HepG2 (cell line): Measurements from ENCODE around the gene BABAM1. TPM values are rescaled to one million over a fixed set of nuclear protein-coding genes. Genes with fewer than 3 reads are reported as not detected.

Source experiments
- ARID4A ChIP-seq: sonication (generic); formaldehyde crosslinking; IDR thresholded peaks from 2 replicates; pipeline ENCODE4 v1.5.0; 2020; ENCODE audit warnings: mild to moderate bottlenecking, missing genetic modification reagents, borderline replicate concordance
- ATF2 ChIP-seq: sonication (generic); formaldehyde crosslinking; IDR thresholded peaks from 2 replicates; pipeline ENCODE4 v1.4.0; 2020; ENCODE audit warnings: missing genetic modification reagents
- BRF2 ChIP-seq: sonication (generic); formaldehyde crosslinking; IDR thresholded peaks from 2 replicates; pipeline ENCODE4 v1.8.1; 2022; ENCODE audit warnings: mild to moderate bottlenecking, missing genetic modification reagents
- DMAP1 ChIP-seq: IDR thresholded peaks from 2 replicates; pipeline ENCODE4 v1.6.1; 2016
- ESRRA ChIP-seq: sonication (generic); formaldehyde crosslinking; IDR thresholded peaks from 2 replicates; pipeline ENCODE4 v1.5.1; 2020; ENCODE audit warnings: mild to moderate bottlenecking, low read depth, missing genetic modification reagents
- JARID2 ChIP-seq: sonication (generic); formaldehyde crosslinking; IDR thresholded peaks from 2 replicates; pipeline ENCODE4 v1.8.1; 2023; ENCODE audit warnings: missing genetic modification reagents, inconsistent platforms; ENCODE audit not compliant: insufficient replicate concordance
- MZF1 ChIP-seq: sonication (generic); formaldehyde crosslinking; IDR thresholded peaks from 2 replicates; pipeline ENCODE4 v1.8.1; 2023; ENCODE audit warnings: mild to moderate bottlenecking, missing genetic modification reagents, borderline replicate concordance
- PHF20 ChIP-seq: sonication (generic); formaldehyde crosslinking; IDR thresholded peaks from 2 replicates; pipeline ENCODE4 v1.5.0; 2020; ENCODE audit warnings: mild to moderate bottlenecking, missing genetic modification reagents
- POLR2AphosphoS2 ChIP-seq: IDR thresholded peaks from 2 replicates; pipeline ENCODE4 v1.6.1; 2011; ENCODE audit warnings: low read depth, low read length, improper control_type of control experiment
- RXRA ChIP-seq: sonication (generic); formaldehyde crosslinking; IDR thresholded peaks from 2 replicates; pipeline ENCODE4 v1.5.1; 2020; ENCODE audit warnings: missing genetic modification reagents
- SCMH1 ChIP-seq: sonication (generic); formaldehyde crosslinking; IDR thresholded peaks from 2 replicates; pipeline ENCODE4 v1.9.0; 2021; ENCODE audit warnings: missing genetic modification reagents, mild to moderate bottlenecking, borderline replicate concordance
- SMAD9 ChIP-seq: sonication (generic); formaldehyde crosslinking; IDR thresholded peaks from 2 replicates; pipeline ENCODE4 v1.5.1; 2020; ENCODE audit warnings: mild to moderate bottlenecking, missing genetic modification reagents
- ZFYVE20 ChIP-seq: sonication (generic); formaldehyde crosslinking; IDR thresholded peaks from 2 replicates; pipeline ENCODE4 v1.8.0; 2023; ENCODE audit warnings: low read depth, mild to moderate bottlenecking, moderate library complexity, missing genetic modification reagents, borderline replicate concordance
- ZNF121 ChIP-seq: sonication (generic); formaldehyde crosslinking; IDR thresholded peaks from 2 replicates; pipeline ENCODE4 v1.5.0; 2020; ENCODE audit warnings: mild to moderate bottlenecking, missing genetic modification reagents
- ZNF263 ChIP-seq: sonication (generic); formaldehyde crosslinking; IDR thresholded peaks from 2 replicates; pipeline ENCODE4 v1.4.0; 2020; ENCODE audit warnings: missing genetic modification reagents
- ZNF292 ChIP-seq: sonication (generic); formaldehyde crosslinking; IDR thresholded peaks from 2 replicates; pipeline ENCODE4 v1.8.1; 2022; ENCODE audit warnings: mild to moderate bottlenecking, low read depth, missing genetic modification reagents, borderline replicate concordance
- ZNF296 ChIP-seq: sonication (generic); formaldehyde crosslinking; conservative IDR thresholded peaks from 2 replicates; pipeline ENCODE4 v1.5.0; 2020; ENCODE audit warnings: mild to moderate bottlenecking, missing genetic modification reagents
- ZNF430 ChIP-seq: sonication (generic); formaldehyde crosslinking; IDR thresholded peaks from 2 replicates; pipeline ENCODE4 v1.9.0; 2021; ENCODE audit warnings: mild to moderate bottlenecking, missing genetic modification reagents
- ZNF580 ChIP-seq: IDR thresholded peaks from 2 replicates; pipeline ENCODE4 v1.6.1; 2016; ENCODE audit warnings: low read depth, borderline replicate concordance
- ZNF639 ChIP-seq: conservative IDR thresholded peaks from 2 replicates; pipeline ENCODE4 v1.6.1; 2018; ENCODE audit warnings: missing genetic modification reagents
- polyA plus RNA-seq, 8 experiments: library from polyadenylated mRNA; depleted of rRNA in 3 of 8; stranded (reverse) in 7 of 8; unstranded in 1 of 8; fragments of >200 nt; fragmentation: Illumina TruSeq in 4 of 8; extraction: Trizol in 4 of 8; gene quantifications; 2 replicates each; pipeline versions ENCODE4 v1.2.1 to v1.2.3, GENCODE V29; 2011 to 2016; ENCODE audit warnings: low read depth in 4 of 8, missing spikeins in 1 of 8, mixed read lengths in 1 of 8; ENCODE audit not compliant: insufficient read depth in 1 of 8
- total RNA-seq, 5 experiments: library from RNA; depleted of rRNA; stranded (reverse); fragments of >200 nt; fragmentation: Illumina TruSeq; extraction: Trizol; gene quantifications; 2 replicates each; pipeline ENCODE4 v1.2.3, GENCODE V29; 2016; ENCODE audit warnings: low read depth in 1 of 5

The BABAM1 gene
- total and polyA plus RNA-seq, 2 of the 13 experiments (the other 11 are each of a cell fraction or from before 2014, with no cell fraction given) = 70.0 to 82.0 TPM

GRCh38 chr19:17243830-17244617, 23.2 kb upstream of the BABAM1 start (continued):
- TF ChIP-seq ZNF639 (CRISPR knock-in tag) (no peak), ARID4A (CRISPR knock-in tag) (peak; percentile 71; the same call in 1 of the 2 replicates), ZNF430 (CRISPR knock-in tag) (no peak; the same call in 1 of the 2 replicates), ZNF296 (CRISPR knock-in tag) (peak; percentile 76; the same call in 1 of the 2 replicates), ZNF580 (CRISPR knock-in tag) (no peak), ESRRA (CRISPR knock-in tag) (peak; percentile 94), SCMH1 (CRISPR knock-in tag) (no peak), ZNF263 (no peak; the same call in none of the 2 replicates), PHF20 (CRISPR knock-in tag) (no peak; the same call in 1 of the 2 replicates), DMAP1 (CRISPR knock-in tag) (peak; percentile 23), MZF1 (CRISPR knock-in tag) (no peak), RXRA (CRISPR knock-in tag) (peak; percentile 95), ZNF121 (CRISPR knock-in tag) (no peak), ZFYVE20 (CRISPR knock-in tag) (no peak), BRF2 (no peak), POLR2AphosphoS2 (no peak), ZNF292 (CRISPR knock-in tag) (0 out of 2 replicates have a peak, but pooled peaks have one; percentile 19), JARID2 (CRISPR knock-in tag) (no peak), SMAD9 (CRISPR knock-in tag) (no peak), ATF2 (CRISPR knock-in tag) (peak; percentile 44; the same call in 1 of the 2 replicates)
